HCT116 (cell line): ENCODE data around the gene PRPF6. TPM values are rescaled to one million over a fixed set of nuclear protein-coding genes. Genes with fewer than 3 reads are reported as not detected.

Experiments used
- ATAC-seq: fragments of 200-7000 bp; cut with Tn5 transposase; 2 replicates; pipeline ENCODE4 v1.9.1; 2020; ENCODE audit warnings: mild to moderate bottlenecking, moderate library complexity
- BruUV-seq: library from RNA; stranded (reverse); fragments of 400-500 nt; replicated peaks from 2 replicates; lab custom pipeline; 2021; lab: Mats Ljungman, UMichigan
- CTCF ChIA-PET: fragments of 300-600 bp; sonication (Branson Sonifier 250); formaldehyde crosslinking; loops from one replicate; lab custom pipeline; 2021; ENCODE audit warnings: antibody characterized with exemption; lab: Charles Lee
- POLR2A ChIA-PET: fragments of 300-600, 350-600 bp; sonication (Branson Sonifier 250); formaldehyde crosslinking; loops from one replicate; lab custom pipeline; 2021; ENCODE audit warnings: antibody characterized with exemption; lab: Charles Lee
- RAD21 ChIA-PET, 2 experiments: fragments of 300-600 bp; sonication (Branson Sonifier 250); formaldehyde crosslinking; loops; one replicate each; lab custom pipeline; 2023; ENCODE audit warnings: low total read pairs in 2 of 2; ENCODE audit not compliant: uncharacterized antibody in 2 of 2, unreplicated experiment in 2 of 2, low non-redundant PET in 1 of 2; lab: Charles Lee
- DNase-seq: peaks from one replicate; pipeline ENCODE4 v3.0.0-alpha.2; 2010; ENCODE audit warnings: low read depth, low spot score
- H2AFZ ChIP-seq: fragments of 200-600 bp; shearing (Covaris generic), sonication (generic); 2 replicates; pipeline ENCODE4 v1.6.1; 2017; ENCODE audit warnings: low read depth, mixed run types, mixed read lengths, antibody characterized with exemption, low read length; ENCODE audit not compliant: poor library complexity, severe bottlenecking
- H3K27ac ChIP-seq: 2 replicates; pipeline ENCODE4 v1.5.1; 2012; ENCODE audit warnings: low read depth, low read length
- H3K27me3 ChIP-seq: fragments of 200-600 bp; sonication (generic); 2 replicates; pipeline ENCODE4 v1.6.1; 2016; ENCODE audit warnings: mixed run types, low read length, mixed read lengths; ENCODE audit not compliant: insufficient read depth
- H3K36me3 ChIP-seq, 2 experiments: fragments of 200-500 bp in 1 of 2; fragments of 200-600 bp in 1 of 2; sonication (Bioruptor generic) in 1 of 2; sonication (generic) in 1 of 2; 2 replicates each; pipeline versions ENCODE4 v1.5.1 to v1.6.1; 2014 to 2016; ENCODE audit warnings: low read length in 2 of 2, inconsistent platforms in 1 of 2, mixed read lengths in 1 of 2, mixed run types in 1 of 2; ENCODE audit not compliant: insufficient read depth in 2 of 2, control insufficient read depth in 1 of 2
- H3K4me1 ChIP-seq, 2 experiments: fragments of 200-600 bp in 1 of 2; sonication (generic) in 1 of 2; 2 replicates each; pipeline versions ENCODE4 v1.5.1 to v1.6.1; 2012 to 2017; ENCODE audit warnings: low read length in 2 of 2, inconsistent platforms in 1 of 2, mild to moderate bottlenecking in 1 of 2, mixed read lengths in 1 of 2, mixed run types in 1 of 2, moderate library complexity in 1 of 2; ENCODE audit not compliant: insufficient read depth in 2 of 2, control insufficient read depth in 1 of 2
- H3K4me2 ChIP-seq: fragments of 200-600 bp; sonication (generic); 2 replicates; pipeline ENCODE4 v1.6.1; 2017; ENCODE audit warnings: mixed run types, low read length, mixed read lengths
- H3K4me3 ChIP-seq, 2 experiments: fragments of 200-600 bp in 1 of 2; sonication (generic) in 1 of 2; replicated peaks in 1 of 2; 2 replicates each; pipeline ENCODE4 v1.5.1; 2011 to 2016; ENCODE audit warnings: low read length in 2 of 2, control low read depth in 1 of 2, low read depth in 1 of 2, mild to moderate bottlenecking in 1 of 2, mixed read lengths in 1 of 2, mixed run types in 1 of 2
- H3K79me2 ChIP-seq: fragments of 200-600 bp; sonication (generic); 2 replicates; pipeline ENCODE4 v1.6.1; 2017; ENCODE audit warnings: mild to moderate bottlenecking, mixed run types, low read length, moderate library complexity, mixed read lengths; ENCODE audit not compliant: insufficient read depth
- H3K9ac ChIP-seq: fragments of 200-600 bp; sonication (generic); 2 replicates; pipeline ENCODE4 v1.6.1; 2016; ENCODE audit warnings: low read length, mixed read lengths
- H3K9me2 ChIP-seq: fragments of 200-600 bp; sonication (generic), shearing (Covaris generic); 2 replicates; pipeline ENCODE4 v1.6.1; 2017; ENCODE audit warnings: mixed run types, mild to moderate bottlenecking, moderate library complexity; ENCODE audit not compliant: insufficient read depth
- H3K9me3 ChIP-seq, 2 experiments: fragments of 200-500 bp in 1 of 2; fragments of 200-600 bp in 1 of 2; sonication (Bioruptor generic) in 1 of 2; sonication (generic) in 1 of 2; 2 replicates each; pipeline ENCODE4 v1.6.1; 2014 to 2017; ENCODE audit warnings: low read length in 2 of 2, mixed read lengths in 2 of 2, inconsistent platforms in 1 of 2, low read depth in 1 of 2, mild to moderate bottlenecking in 1 of 2, mixed run types in 1 of 2, moderate library complexity in 1 of 2; ENCODE audit not compliant: control insufficient read depth in 1 of 2, insufficient read depth in 1 of 2
- H4K20me1 ChIP-seq: fragments of 200-600 bp; sonication (generic), shearing (Covaris generic); 2 replicates; pipeline ENCODE4 v1.6.1; 2017; ENCODE audit warnings: mixed run types, mild to moderate bottlenecking, moderate library complexity; ENCODE audit not compliant: insufficient read depth
- ATF3 ChIP-seq: IDR thresholded peaks from 2 replicates; pipeline ENCODE4 v1.6.1; 2012
- CEBPB ChIP-seq: IDR thresholded peaks from 2 replicates; pipeline ENCODE4 v1.6.1; 2012; ENCODE audit warnings: low read depth
- CTCF ChIP-seq, 3 experiments: fragments of 200-600 bp in 1 of 3; sonication (generic) in 1 of 3; IDR thresholded peaks in 2 of 3; conservative IDR thresholded peaks in 1 of 3; 2 replicates each; pipeline ENCODE4 v1.5.1; 2012 to 2017; ENCODE audit warnings: low read depth in 2 of 3, low read length in 2 of 3, antibody characterized with exemption in 1 of 3, borderline replicate concordance in 1 of 3, control low read depth in 1 of 3, mild to moderate bottlenecking in 1 of 3, mixed read lengths in 1 of 3, mixed run types in 1 of 3, moderate library complexity in 1 of 3; ENCODE audit not compliant: insufficient read depth in 1 of 3
- EGR1 ChIP-seq: IDR thresholded peaks from 2 replicates; pipeline ENCODE4 v1.6.1; 2012; ENCODE audit warnings: low read depth
- EZH2 ChIP-seq: fragments of 200-600 bp; sonication (generic); IDR thresholded peaks from 2 replicates; pipeline ENCODE4 v1.6.1; 2017; ENCODE audit warnings: antibody characterized with exemption, mixed run types
- EZH2phosphoT487 ChIP-seq: fragments of 200-600 bp; IDR thresholded peaks from 2 replicates; pipeline ENCODE4 v1.6.1; 2018; ENCODE audit warnings: antibody characterized with exemption, borderline replicate concordance
- FOSL1 ChIP-seq: IDR thresholded peaks from 2 replicates; pipeline ENCODE4 v1.6.1; 2012; ENCODE audit warnings: low read depth
- MAX ChIP-seq: IDR thresholded peaks from 2 replicates; pipeline ENCODE4 v1.6.1; 2012
- POLR2AphosphoS5 ChIP-seq: IDR thresholded peaks from 2 replicates; pipeline ENCODE4 v1.6.1; 2011; ENCODE audit warnings: mild to moderate bottlenecking, low read depth, low read length, moderate library complexity
- SRF ChIP-seq: IDR thresholded peaks from 2 replicates; pipeline ENCODE4 v1.6.1; 2012; ENCODE audit warnings: low read depth
- YY1 ChIP-seq: IDR thresholded peaks from 2 replicates; pipeline ENCODE4 v1.6.1; 2011; ENCODE audit warnings: low read length, low read depth, moderate library complexity, mild to moderate bottlenecking; ENCODE audit not compliant: insufficient replicate concordance; ENCODE audit errors: extremely low read depth
- ZBTB33 ChIP-seq: IDR thresholded peaks from 2 replicates; pipeline ENCODE4 v1.6.1; 2011; ENCODE audit warnings: mild to moderate bottlenecking, low read length, moderate library complexity; ENCODE audit not compliant: insufficient replicate concordance; ENCODE audit errors: extremely low read depth
- intact Hi-C: fragments of 100-400 bp; cut with micrococcal nuclease; formaldehyde crosslinking; loops from 2 replicates; pipeline ENCODE4 v1.10.0; 2022
- total RNA-seq: library from RNA; stranded (reverse); gene quantifications from one replicate; pipeline ENCODE4 v1.2.1, GENCODE V29; 2021; ENCODE audit not compliant: unreplicated experiment

PRPF6 gene
- total RNA-seq, 1 experiment from 2014 or later: 74.9 TPM

DNA sequence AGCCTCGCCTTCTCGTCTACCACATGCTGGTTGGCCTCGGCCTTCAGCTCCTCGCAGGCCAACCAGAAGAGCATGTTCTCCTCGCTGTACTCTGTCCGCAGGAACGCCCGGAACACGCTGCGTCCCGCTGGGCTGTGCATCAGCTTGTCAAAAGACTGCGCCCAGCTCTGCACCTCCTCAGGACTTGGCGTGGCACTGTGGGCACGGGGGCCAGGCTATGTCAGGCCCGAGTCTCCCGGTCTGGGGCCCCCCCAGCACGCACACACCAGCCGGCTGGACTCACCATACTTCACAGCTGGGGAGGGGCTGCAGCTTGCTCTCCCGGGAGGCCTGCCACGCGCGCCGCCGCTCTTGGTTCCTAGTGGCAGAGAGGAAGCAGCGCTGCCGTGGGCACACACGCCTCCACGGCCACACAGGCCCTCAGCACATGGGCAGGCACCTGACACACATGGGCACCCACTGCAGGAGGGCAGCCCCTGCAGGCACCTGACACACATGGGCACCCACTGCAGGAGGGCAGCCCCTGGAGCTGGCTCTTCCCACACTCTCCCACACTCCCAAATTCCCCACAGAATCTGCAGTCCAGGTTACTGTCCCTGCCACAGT, 93.4 kb downstream of the PRPF6 start:
- Histone ChIP-seq H3K27me3 (no peaks in the 10 kb centered on the region), H3K9me2 (no peaks in the 10 kb centered on the region), H3K36me3 (no peaks in the 10 kb centered on the region), H3K79me2 (peaks cover 9% of the 10 kb centered on the region; the same call in 1 of the 2 replicates), H2AFZ (no peak overlapping the region), H4K20me1 (no peaks in the 10 kb centered on the region), H3K4me1 (peaks cover 9 to 14% of the 10 kb centered on the region in 2 experiments), H3K9ac (no peak overlapping the region), H3K9me3 (no peaks in the 10 kb centered on the region), H3K4me2 (no peak overlapping the region), H3K27ac (no peak overlapping the region), H3K4me3 (no peak overlapping the region)
- DNase-seq (no peak), ATAC-seq (no peak)
- BruUV-seq: no TSS peak
- RAD21 ChIA-PET: no interaction called here
- intact Hi-C loops: no loop called here
- TF ChIP-seq EZH2phosphoT487 (no peak), MAX (no peak), SRF (no peak), YY1 (no peak), EGR1 (no peak), ZBTB33 (no peak)
- POLR2A ChIA-PET: no interaction called here
- CTCF ChIA-PET: no interaction called here

GRCh38 chr20:64074963-64075362, 94.0 kb downstream of the PRPF6 start:
- intact Hi-C loops: no loop called here
- RAD21 ChIA-PET: no interaction called here
- H3K9me2 ChIP-seq: no peaks in the 10 kb centered on the region
- H2AFZ ChIP-seq: no peak overlapping the region
- no peak overlapping the region for H3K4me2 ChIP-seq
- H3K9me3 ChIP-seq: no peaks in the 10 kb centered on the region
- H3K9ac ChIP-seq: no peak overlapping the region
- no peaks in the 10 kb centered on the region for H3K36me3 ChIP-seq
- CTCF ChIA-PET: interaction anchor here (0.6 kb wide), 1 partner anchor 533 kb away, joined by 7 read pairs; no protein-coding TSS in a partner anchor
- ATAC-seq (no peak), DNase-seq (no peak)
- H3K79me2 ChIP-seq: peaks cover 9% of the 10 kb centered on the region; the same call in 1 of the 2 replicates
- no peaks in the 10 kb centered on the region for H3K27me3 ChIP-seq
- no peak overlapping the region for H3K27ac ChIP-seq
- peaks cover 9 to 14% of the 10 kb centered on the region in 2 experiments for H3K4me1 ChIP-seq
- no peak overlapping the region for H3K4me3 ChIP-seq
- BruUV-seq: no TSS peak
- POLR2A ChIA-PET: no interaction called here
- no peaks in the 10 kb centered on the region for H4K20me1 ChIP-seq
- TF ChIP-seq ZBTB33 (no peak), CTCF (IDR thresholded peaks at IDR 0.05 in 2 of 3, conservative IDR thresholded peaks at IDR 0.05 in 1 of 3; ENCODE audit: borderline replicate concordance in 1 of 3, insufficient read depth in 1 of 3, low read depth in 2 of 3, low read length in 2 of 3) (no peak), EZH2 (no peak), POLR2AphosphoS5 (no peak), MAX (no peak), CEBPB (no peak), ATF3 (no peak), FOSL1 (no peak)
